K562 (cell line): ENCODE results near the gene ERICH6. TPM values are rescaled to one million over a fixed set of nuclear protein-coding genes. Genes with fewer than 3 reads are reported as not detected.

Source experiments
- ARID3B ChIP-seq: fragments of 250-450 bp; sonication (Bioruptor Pico); IDR thresholded peaks from 2 replicates; pipeline ENCODE4 v1.4.0; 2020; ENCODE audit warnings: borderline replicate concordance
- CLOCK ChIP-seq: fragments of 250-450 bp; sonication (Bioruptor Pico); IDR thresholded peaks from 2 replicates; pipeline ENCODE4 v1.4.0; 2020; ENCODE audit warnings: mild to moderate bottlenecking, moderate library complexity, borderline replicate concordance
- CTCF ChIP-seq, 3 experiments: IDR thresholded peaks in 2 of 3; conservative IDR thresholded peaks in 1 of 3; 2 replicates each; pipeline ENCODE4 v1.5.1; 2011 to 2012; ENCODE audit warnings: low read length in 3 of 3, mild to moderate bottlenecking in 3 of 3, control low read depth in 2 of 3, improper control_type of control experiment in 1 of 3, inconsistent platforms in 1 of 3, low read depth in 1 of 3, mixed read lengths in 1 of 3, moderate library complexity in 1 of 3; ENCODE audit not compliant: insufficient read depth in 2 of 3
- ILF3 ChIP-seq: fragments of 450-650 bp; IDR thresholded peaks from 2 replicates; pipeline ENCODE4 v1.6.1; 2018; ENCODE audit warnings: antibody characterized with exemption, mild to moderate bottlenecking, moderate library complexity, borderline replicate concordance
- KDM2B ChIP-seq: fragments of 250-450 bp; sonication (Bioruptor Pico); IDR thresholded peaks from 2 replicates; pipeline ENCODE4 v1.8.0; 2021; ENCODE audit warnings: mild to moderate bottlenecking, moderate library complexity
- MXD1 ChIP-seq: fragments of 250-450 bp; sonication (Bioruptor Pico); IDR thresholded peaks from 2 replicates; pipeline ENCODE4 v1.8.0; 2021; ENCODE audit warnings: borderline replicate concordance, mild to moderate bottlenecking, moderate library complexity; ENCODE audit not compliant: poor library complexity, severe bottlenecking
- NBN ChIP-seq: fragments of 450-650 bp; IDR thresholded peaks from 2 replicates; pipeline ENCODE4 v1.6.1; 2016; ENCODE audit warnings: low read depth, mild to moderate bottlenecking
- NFXL1 ChIP-seq: fragments of 450-650 bp; formaldehyde crosslinking; IDR thresholded peaks from 2 replicates; pipeline ENCODE4 v1.4.0; 2021; ENCODE audit warnings: mild to moderate bottlenecking
- RAD51 ChIP-seq: fragments of 450-650 bp; IDR thresholded peaks from 2 replicates; pipeline ENCODE4 v1.7.1; 2016; ENCODE audit warnings: low read depth, mild to moderate bottlenecking, borderline replicate concordance
- RBM25 ChIP-seq: fragments of 200-400 bp; formaldehyde crosslinking; IDR thresholded peaks from 2 replicates; pipeline ENCODE4 v1.6.1; 2018; ENCODE audit warnings: low read length, low read depth, moderate library complexity; ENCODE audit not compliant: severe bottlenecking
- SMAD2 ChIP-seq: fragments of 150-350 bp; IDR thresholded peaks from 2 replicates; pipeline ENCODE4 v1.6.1; 2014; ENCODE audit warnings: low read depth, mild to moderate bottlenecking, low read length
- UBTF ChIP-seq, 2 experiments: IDR thresholded peaks; 2 replicates each; pipeline ENCODE4 v1.6.1; 2012; ENCODE audit warnings: improper control_type of control experiment in 2 of 2, low read depth in 2 of 2, low read length in 2 of 2, borderline replicate concordance in 1 of 2
- XRCC3 ChIP-seq: fragments of 450-650 bp; IDR thresholded peaks from 2 replicates; pipeline ENCODE4 v1.6.1; 2017; ENCODE audit warnings: mild to moderate bottlenecking, moderate library complexity
- ZKSCAN1 ChIP-seq: fragments of 150-350 bp; IDR thresholded peaks from 2 replicates; pipeline ENCODE4 v1.6.1; 2016; ENCODE audit warnings: low read depth, low read length
- ZNF449 ChIP-seq: fragments of 250-450 bp; sonication (Bioruptor Pico); IDR thresholded peaks from 2 replicates; pipeline ENCODE4 v1.8.0; 2022; ENCODE audit warnings: moderate library complexity, mild to moderate bottlenecking, inconsistent platforms
- polyA plus RNA-seq, 8 experiments: library from polyadenylated mRNA; depleted of rRNA in 4 of 8; stranded (reverse) in 5 of 8; unstranded in 3 of 8; fragments of >200 nt; fragmentation: Nextera tagmentation in 2 of 8; fragmentation: Illumina TruSeq in 1 of 8; extraction: Ambion mirVana in 2 of 8; extraction: Trizol in 1 of 8; gene quantifications; 2 replicates each; pipeline versions ENCODE4 v1.2.1 to v1.2.3, GENCODE V29; 2011 to 2014; ENCODE audit warnings: inconsistent platforms in 1 of 8, missing spikeins in 1 of 8
- total RNA-seq, 7 experiments: library from RNA; depleted of rRNA in 6 of 7; stranded (reverse); fragments of >200 nt in 6 of 7; fragmentation: Illumina TruSeq in 2 of 7; extraction: Trizol in 2 of 7; gene quantifications; 2 replicates each; pipeline versions ENCODE4 v1.2.1 to v1.2.3, GENCODE V29; 2011 to 2021; ENCODE audit warnings: low replicate concordance in 1 of 7

ERICH6 gene
- total and polyA plus RNA-seq, 9 of the 15 experiments (the other 6 are each of a cell fraction or from before 2014, with no cell fraction given): not detected

- TF ChIP-seq ARID3B (CRISPR knock-in tag): no peak
- no peak for TF ChIP-seq NFXL1 (CRISPR knock-in tag)
- no peak for TF ChIP-seq KDM2B (CRISPR knock-in tag)
- no peak for TF ChIP-seq UBTF (IDR thresholded peaks at IDR 0.05; ENCODE audit: borderline replicate concordance in 1 of 2, low read depth in 2 of 2, low read length in 2 of 2)
- no peak for TF ChIP-seq RAD51
- TF ChIP-seq MXD1 (CRISPR knock-in tag): no peak
- no peak for TF ChIP-seq CTCF (IDR thresholded peaks at IDR 0.05 in 2 of 3, conservative IDR thresholded peaks at IDR 0.05 in 1 of 3; ENCODE audit: insufficient read depth in 2 of 3, low read depth in 1 of 3, low read length in 3 of 3)
- TF ChIP-seq ILF3: no peak
- no peak for TF ChIP-seq NBN
- TF ChIP-seq SMAD2: no peak
- TF ChIP-seq ZKSCAN1: no peak
- TF ChIP-seq ZNF449 (CRISPR knock-in tag): no peak
- TF ChIP-seq RBM25: peak; percentile 95
- no peak for TF ChIP-seq XRCC3
- TF ChIP-seq CLOCK: no peak
These were observed 30.4 kb upstream of the ERICH6 start (continued) for GRCh38 chr3:150733936-150734794.
